Omental fat pad (tissue), 4 donors: ENCODE data around the gene KLRC4. TPM values are rescaled to one million over a fixed set of nuclear protein-coding genes. Genes with fewer than 3 reads are reported as not detected.
A peak's percentile ranks its signal among the peaks of the same experiment; 100 is the strongest.

Source experiments
- ATAC-seq: fragments of 150-250 bp; one replicate; pipeline ENCODE4 v1.9.1; 2016; ENCODE audit warnings: mild to moderate bottlenecking, moderate library complexity; ENCODE audit not compliant: low FRiP score
- DNase-seq: peaks from one replicate; pipeline ENCODE4 v3.0.0-alpha.2; 2019; ENCODE audit warnings: low spot score
- CTCF ChIP-seq, 3 donors: fragments of 450-650 bp; IDR thresholded peaks; one replicate each; pipeline ENCODE4 v1.5.1; 2016 to 2017; ENCODE audit warnings: antibody characterized with exemption in 3 of 3, mild to moderate bottlenecking in 3 of 3, moderate library complexity in 2 of 3
- total RNA-seq, 4 donors: library from RNA; depleted of rRNA; stranded (reverse); fragments of >200 nt; gene quantifications; one replicate each; pipeline ENCODE4 v1.1.0, GENCODE V29; 2016

KLRC4 gene
- total RNA-seq, 4 donors from 2014 or later, result 0.63 to 0.96 TPM; not detected in 2

GRCh38 chr12:10365696-10366405 lies 43.7 kb downstream of the KLRC4 start:
- no peak for TF ChIP-seq CTCF (IDR thresholded peaks at IDR 0.05)
- ATAC-seq (no peak), DNase-seq (no peak)

GRCh38 chr12:10364815-10365622 lies 44.5 kb downstream of the KLRC4 start:
- DNase-seq (peak; percentile 30), ATAC-seq (peak; percentile 79)
- no peak for TF ChIP-seq CTCF (IDR thresholded peaks at IDR 0.05)

- no peak for TF ChIP-seq CTCF (IDR thresholded peaks at IDR 0.05)
- DNase-seq (no peak), ATAC-seq (peak; percentile 84)
Measured at GRCh38 chr12:10363914-10364814, 45.4 kb downstream of the KLRC4 start.

- TF ChIP-seq CTCF (IDR thresholded peaks at IDR 0.05), result no peak
- ATAC-seq (no peak), DNase-seq (no peak)
Measured at GRCh38 chr12:10363658-10363913, 46.0 kb downstream of the KLRC4 start.

- DNase-seq (no peak), ATAC-seq (no peak)
- TF ChIP-seq CTCF (IDR thresholded peaks at IDR 0.05), result no peak
Measured at GRCh38 chr12:10362828-10363657, 46.5 kb downstream of the KLRC4 start.

GRCh38 chr12:10362325-10362724 lies 47.2 kb downstream of the KLRC4 start:
- TF ChIP-seq CTCF (IDR thresholded peaks at IDR 0.05), result no peak
- ATAC-seq, result no peak
- DNase-seq, result no peak
